Mucosa of descending colon (tissue), 3 donors: ENCODE measurements around the gene RARA. TPM values are rescaled to one million over a fixed set of nuclear protein-coding genes. Genes with fewer than 3 reads are reported as not detected.

ENCODE experiments used
- ATAC-seq: fragments of 200-7000 bp; cut with Tn5 transposase; one replicate; pipeline ENCODE4 v1.9.1; 2020; ENCODE audit warnings: mild to moderate bottlenecking, moderate library complexity
- DNase-seq, 3 donors: peaks; one replicate each; pipeline ENCODE4 v3.0.0-alpha.2; 2020
- H3K36me3 ChIP-seq: fragments of 200-600 bp; one replicate; pipeline ENCODE4 v1.8.0; 2021; ENCODE audit warnings: low read depth, mild to moderate bottlenecking
- H3K4me1 ChIP-seq: fragments of 200-600 bp; one replicate; pipeline ENCODE4 v1.8.0; 2021; ENCODE audit warnings: low read depth, mild to moderate bottlenecking
- H3K4me3 ChIP-seq: fragments of 200-600 bp; one replicate; pipeline ENCODE4 v1.8.0; 2021; ENCODE audit warnings: mild to moderate bottlenecking
- H3K9me3 ChIP-seq: fragments of 200-600 bp; one replicate; pipeline ENCODE4 v1.8.0; 2021; ENCODE audit warnings: mild to moderate bottlenecking
- intact Hi-C, 2 donors: fragments of 100-400 bp; cut with DNase I in 1 of 2; cut with micrococcal nuclease in 1 of 2; formaldehyde crosslinking; loops; one replicate each; pipeline versions ENCODE4 v1.11.0 to v1.11.1; 2022; cut with DNase I, micrococcal nuclease
- total RNA-seq, 3 donors: library from RNA; stranded (reverse); fragmentation: NEBNext Ultra II Directional in 2 of 3; extraction: Animal tissue kit (Norgen Biotek cat#: 25700) in 2 of 3; gene quantifications; one replicate each; pipeline versions ENCODE4 v1.2.1 to v1.2.4, GENCODE V29; 2021 to 2023
- TF ChIP-seq, protein P1 (sequence below): fragments of 200-600 bp; IDR thresholded peaks from one replicate; pipeline ENCODE4 v1.8.0; 2022; ENCODE audit warnings: antibody characterized with exemption, mild to moderate bottlenecking
- donor health status: DM: no; HTN: no; CAD: no; lungs with moderate emphysema.
- donor health status: DM: no; HTN: no; CAD: no.
- donor health status: DM: no; HTN: yes; CAD: no.

RARA gene
- total RNA-seq, 3 donors from 2014 or later: 42.2 to 51.2 (median 49.6) TPM

DNA sequence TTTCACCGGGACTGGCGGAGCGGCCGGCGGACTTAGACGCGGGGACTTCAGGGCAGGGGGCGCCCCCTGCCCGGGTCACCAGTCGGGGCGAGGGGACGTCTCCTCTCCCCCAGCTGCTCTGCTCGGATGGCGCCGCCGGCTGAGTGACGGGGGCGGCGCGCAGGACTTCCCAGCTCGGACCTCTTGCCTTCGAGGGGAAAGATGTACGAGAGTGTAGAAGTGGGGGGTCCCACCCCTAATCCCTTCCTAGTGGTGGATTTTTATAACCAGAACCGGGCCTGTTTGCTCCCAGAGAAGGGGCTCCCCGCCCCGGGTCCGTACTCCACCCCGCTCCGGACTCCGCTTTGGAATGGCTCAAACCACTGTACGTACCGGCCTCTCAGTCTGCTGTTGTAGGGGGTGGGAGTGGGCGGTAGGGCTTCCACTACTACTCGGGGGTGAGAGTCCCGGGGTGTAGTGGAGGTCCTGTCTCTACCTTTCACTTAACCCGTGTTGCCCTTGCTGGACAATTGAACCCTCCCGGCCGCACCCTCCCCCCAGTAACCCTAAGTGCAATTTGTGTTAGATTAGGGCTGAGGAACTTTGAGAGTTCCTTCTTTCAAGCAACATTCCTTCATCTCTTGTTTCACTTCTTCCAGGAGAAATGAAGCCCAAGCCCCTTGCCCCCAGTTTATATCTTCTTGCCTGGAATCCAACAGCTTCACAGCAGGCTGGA, 33.7 kb downstream of the RARA start:
- Histone ChIP-seq H3K36me3 (no peaks in the 10 kb centered on the region), H3K4me3 (peak overlapping the region; percentile 69), H3K9me3 (no peaks in the 10 kb centered on the region), H3K4me1 (peaks cover 56% of the 10 kb centered on the region)
- TF ChIP-seq, protein P1, sequence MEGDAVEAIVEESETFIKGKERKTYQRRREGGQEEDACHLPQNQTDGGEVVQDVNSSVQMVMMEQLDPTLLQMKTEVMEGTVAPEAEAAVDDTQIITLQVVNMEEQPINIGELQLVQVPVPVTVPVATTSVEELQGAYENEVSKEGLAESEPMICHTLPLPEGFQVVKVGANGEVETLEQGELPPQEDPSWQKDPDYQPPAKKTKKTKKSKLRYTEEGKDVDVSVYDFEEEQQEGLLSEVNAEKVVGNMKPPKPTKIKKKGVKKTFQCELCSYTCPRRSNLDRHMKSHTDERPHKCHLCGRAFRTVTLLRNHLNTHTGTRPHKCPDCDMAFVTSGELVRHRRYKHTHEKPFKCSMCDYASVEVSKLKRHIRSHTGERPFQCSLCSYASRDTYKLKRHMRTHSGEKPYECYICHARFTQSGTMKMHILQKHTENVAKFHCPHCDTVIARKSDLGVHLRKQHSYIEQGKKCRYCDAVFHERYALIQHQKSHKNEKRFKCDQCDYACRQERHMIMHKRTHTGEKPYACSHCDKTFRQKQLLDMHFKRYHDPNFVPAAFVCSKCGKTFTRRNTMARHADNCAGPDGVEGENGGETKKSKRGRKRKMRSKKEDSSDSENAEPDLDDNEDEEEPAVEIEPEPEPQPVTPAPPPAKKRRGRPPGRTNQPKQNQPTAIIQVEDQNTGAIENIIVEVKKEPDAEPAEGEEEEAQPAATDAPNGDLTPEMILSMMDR: no peak
- peak in 1 of 3 donors; percentile 63 for DNase-seq
- no peak for ATAC-seq
- intact Hi-C loops: no loop called here

- TF ChIP-seq, protein P1: no peak
- ATAC-seq: no peak
- Histone ChIP-seq H3K9me3 (no peaks in the 10 kb centered on the region), H3K4me1 (peaks cover 63% of the 10 kb centered on the region), H3K4me3 (no peak overlapping the region), H3K36me3 (no peaks in the 10 kb centered on the region)
- intact Hi-C loops: no loop called here
- DNase-seq: peak in 1 of 3 donors; percentile 60
Observed at GRCh38 chr17:40343219-40344119, 34.5 kb downstream of the RARA start.

DNA sequence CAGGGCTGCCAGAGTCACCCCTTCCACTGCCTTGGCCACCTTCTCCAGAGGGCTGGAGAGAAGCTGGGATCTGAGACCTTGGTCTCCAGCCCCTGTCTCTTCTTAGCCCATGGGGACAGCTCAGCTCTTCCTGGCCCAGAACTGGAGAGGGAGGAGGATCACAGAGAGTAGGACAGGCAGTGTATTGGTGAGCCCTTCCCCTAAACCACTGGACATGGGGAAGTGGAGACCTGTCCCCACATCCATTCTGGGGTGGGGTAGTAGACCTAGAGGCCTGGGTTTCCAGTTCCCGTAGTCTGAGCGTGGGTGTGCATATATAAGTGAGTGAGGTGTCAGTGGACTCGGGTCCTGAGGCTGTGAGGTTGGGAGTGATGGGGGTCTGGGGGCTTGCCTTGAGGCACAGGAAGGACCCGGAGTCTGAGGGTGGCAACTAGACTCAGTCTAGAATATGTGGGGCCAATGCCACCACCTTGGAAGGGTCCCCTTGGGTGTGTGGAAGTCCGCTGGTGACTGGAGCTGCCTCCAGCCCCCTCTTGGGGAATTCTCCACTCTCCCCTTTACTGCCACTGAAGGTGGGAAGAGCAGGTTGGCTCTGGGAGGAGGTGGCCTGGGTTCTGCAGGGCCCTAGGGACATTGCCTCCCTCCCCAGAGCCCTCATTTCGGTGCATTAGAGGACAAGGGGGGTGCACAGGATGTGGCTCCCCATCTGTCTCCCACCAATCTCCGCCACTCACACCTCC, 35.6 kb downstream of the RARA start:
- no peak for ATAC-seq
- no peaks in the 10 kb centered on the region for H3K9me3 ChIP-seq
- DNase-seq: peak in 1 of 3 donors; percentile 49
- intact Hi-C loops: no loop called here
- peak overlapping the region; percentile 15 for H3K4me3 ChIP-seq
- TF ChIP-seq, protein P1: no peak
- no peaks in the 10 kb centered on the region for H3K36me3 ChIP-seq
- H3K4me1 ChIP-seq: peaks cover 67% of the 10 kb centered on the region

DNA sequence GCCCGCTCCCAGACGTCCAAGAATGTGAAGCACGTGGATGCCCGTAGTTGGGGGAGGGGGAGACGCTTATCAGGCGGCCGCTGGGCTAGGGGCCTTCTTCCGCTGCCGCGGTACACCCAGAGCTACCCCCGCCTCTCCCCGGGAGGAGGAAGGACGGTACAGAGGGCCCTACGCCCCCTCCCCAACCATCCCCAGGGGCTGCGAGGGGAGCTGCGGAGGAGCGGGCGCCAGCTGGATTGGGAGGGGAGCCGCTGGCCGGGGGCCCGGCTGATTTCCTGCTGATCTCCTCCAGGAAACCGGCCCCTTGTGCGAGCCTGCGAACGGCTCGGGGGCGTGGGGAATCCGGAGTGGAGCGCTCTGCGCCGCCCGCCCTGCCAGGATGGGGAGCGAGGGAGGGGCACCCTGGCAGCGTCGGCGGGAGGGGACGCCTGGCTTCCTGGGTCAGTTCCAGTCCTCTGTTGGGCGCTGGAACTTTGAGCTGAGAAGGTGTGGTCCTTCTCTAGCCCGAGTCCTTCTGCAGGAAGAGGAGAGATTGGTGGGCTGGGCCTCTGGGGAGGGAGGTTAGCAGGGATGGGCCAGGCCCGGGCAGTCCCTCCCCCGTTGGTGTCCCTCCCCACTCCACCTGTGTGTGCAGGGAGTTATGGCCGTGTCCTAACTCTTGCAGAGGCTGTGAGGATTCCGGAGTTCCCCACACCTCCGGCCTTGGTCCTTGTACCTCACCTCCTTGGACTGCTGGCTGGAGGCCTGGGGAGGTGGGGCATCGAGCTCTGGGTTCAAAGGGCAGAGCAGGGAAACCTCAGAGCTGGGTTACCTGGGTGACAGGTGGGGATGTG, 36.4 kb downstream of the RARA start:
- Histone ChIP-seq H3K9me3 (no peaks in the 10 kb centered on the region), H3K36me3 (no peaks in the 10 kb centered on the region), H3K4me3 (peak overlapping the region; percentile 15), H3K4me1 (peaks cover 62% of the 10 kb centered on the region)
- ATAC-seq (peak; percentile 76), DNase-seq (peak; percentile 90 to 93 (median 91))
- intact Hi-C loops: no loop called here
- TF ChIP-seq, protein P1: no peak
